ENCODE measurements around the gene PLIN4.

PLIN4 gene

DNA sequence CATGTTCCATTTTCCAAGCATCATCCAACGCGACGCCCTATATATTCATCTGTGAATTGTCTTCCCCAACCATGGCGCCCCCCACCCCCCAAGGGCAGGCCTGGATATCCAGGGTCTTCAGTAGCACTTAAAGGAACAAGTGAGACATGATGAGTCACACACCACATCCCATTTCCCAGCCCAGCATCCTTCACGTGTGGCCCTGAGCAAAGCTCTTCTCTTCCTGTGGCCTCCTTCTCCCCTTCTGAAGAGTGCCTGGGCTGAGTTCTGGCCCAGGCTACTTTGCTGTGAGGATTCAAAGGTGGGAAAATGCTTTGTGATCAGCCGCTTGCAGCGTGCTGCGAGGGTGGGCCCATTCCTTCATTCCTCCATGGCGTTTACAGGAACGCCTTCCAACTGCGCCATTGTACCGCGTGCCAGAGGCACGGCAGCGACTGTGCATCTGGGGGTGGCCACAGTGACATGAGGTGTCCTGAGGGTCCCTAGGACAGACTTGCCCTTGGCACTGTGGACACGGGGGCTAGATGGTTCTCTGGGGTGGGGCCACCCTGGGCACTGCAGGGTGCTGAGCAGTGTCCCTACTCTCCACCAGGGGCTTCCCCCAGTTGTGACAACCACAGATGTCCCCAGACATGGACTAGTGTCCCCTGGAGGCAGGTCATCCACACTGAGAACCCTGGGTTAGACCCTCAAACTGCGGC lies 11.7 kb downstream of the PLIN4 start:
- peak; percentile 67 for DNase-seq (ENCODE audit: low read depth)

DNA sequence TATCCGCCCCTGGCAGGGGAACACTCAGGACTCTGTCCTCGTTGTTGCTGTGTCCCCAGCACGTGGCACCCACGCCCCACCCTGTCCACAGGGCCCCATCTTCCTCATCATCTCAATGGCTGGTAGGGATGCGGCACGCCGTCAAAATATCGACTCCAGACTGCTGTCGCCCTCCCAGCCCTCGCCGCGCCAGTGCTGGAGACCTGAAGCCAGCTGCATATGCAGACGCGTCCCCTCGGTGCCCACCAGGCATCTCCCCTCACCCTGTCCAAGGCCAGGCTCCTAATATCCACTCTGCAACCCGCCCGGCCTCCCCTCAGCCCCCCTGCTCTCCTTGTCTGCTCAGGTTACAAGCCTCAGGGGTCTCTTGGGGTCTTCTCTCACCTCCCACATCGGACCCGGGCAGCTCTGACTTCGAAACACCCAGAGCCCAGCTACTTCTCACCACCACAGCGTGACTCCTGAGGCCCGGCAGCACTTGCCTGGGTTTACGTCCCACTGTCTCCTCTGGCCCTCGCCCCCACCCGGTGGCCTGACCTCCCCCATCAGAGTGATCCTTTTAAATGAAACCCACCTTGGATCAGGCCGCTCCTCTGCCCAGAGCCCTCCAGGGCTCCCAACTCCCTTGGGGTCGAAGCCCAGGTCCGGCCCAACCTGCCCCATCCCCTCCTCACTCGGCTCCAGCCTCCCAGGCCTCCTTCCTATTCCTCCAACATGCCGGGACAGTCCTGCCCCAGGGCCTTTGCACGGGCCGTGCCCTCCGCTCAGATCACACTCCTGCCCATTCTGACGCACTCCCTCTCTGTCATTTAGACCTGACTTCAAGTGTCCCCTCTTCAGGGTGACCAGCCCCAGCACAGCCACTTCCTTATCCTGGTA lies 12.5 kb downstream of the PLIN4 start:
- no peak for DNase-seq (ENCODE audit: low read depth)

DNA sequence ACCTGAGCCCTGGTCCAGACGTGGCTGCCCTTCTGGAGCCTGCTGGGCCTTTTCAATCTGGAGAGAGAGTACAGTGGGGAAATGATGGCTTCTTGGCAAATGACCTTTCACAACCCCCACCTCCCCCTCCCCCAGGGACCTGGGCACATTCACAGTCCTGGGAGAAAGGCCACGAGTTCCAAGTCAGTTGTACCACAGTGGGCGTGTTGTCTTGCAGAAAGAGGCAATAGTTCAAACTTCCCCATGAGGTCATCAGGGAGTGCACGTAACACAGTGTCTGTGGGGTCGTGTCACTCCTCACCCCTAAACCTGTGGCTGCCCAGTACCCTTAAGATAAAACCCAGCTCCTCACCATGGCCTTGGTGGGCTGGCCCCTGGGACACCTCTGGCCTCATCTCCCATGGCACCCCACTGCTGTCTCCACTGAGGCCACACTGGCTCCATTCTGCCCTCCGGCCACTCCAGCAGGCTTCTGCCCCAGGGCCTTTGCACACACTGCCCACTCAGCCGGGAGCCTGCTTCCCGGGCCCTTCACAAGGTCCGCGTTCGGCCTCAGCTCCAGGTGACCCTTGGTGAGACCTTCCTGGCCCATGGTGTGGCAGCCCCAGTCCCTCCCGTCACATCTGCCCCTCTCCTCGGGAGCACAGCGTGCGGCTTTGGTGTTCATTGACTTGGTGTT lies 13.3 kb downstream of the PLIN4 start:
- DNase-seq (ENCODE audit: low read depth): peak; percentile 10

DNA sequence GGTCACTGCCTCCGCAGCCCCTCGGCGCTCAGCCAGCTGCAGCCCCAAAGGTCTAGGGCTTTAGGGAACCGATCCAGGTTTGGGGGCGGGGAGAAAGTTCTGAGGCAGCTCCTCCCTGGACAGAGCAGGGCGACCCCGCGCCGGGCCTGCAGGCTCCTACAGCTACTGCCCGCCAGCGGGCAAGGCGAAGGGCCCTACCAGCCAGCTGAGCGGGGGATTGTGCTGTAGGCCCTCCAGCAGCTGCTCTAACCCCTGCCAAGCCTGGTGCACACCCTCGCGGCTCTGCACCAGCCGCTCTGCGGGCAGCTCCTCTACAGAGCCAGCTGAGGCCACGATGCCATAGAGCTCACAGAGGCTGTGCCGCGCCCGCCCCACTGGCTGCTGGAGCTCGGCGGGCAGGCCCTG lies 14.0 kb downstream of the PLIN4 start:
- DNase-seq (ENCODE audit: low read depth): no peak

DNA sequence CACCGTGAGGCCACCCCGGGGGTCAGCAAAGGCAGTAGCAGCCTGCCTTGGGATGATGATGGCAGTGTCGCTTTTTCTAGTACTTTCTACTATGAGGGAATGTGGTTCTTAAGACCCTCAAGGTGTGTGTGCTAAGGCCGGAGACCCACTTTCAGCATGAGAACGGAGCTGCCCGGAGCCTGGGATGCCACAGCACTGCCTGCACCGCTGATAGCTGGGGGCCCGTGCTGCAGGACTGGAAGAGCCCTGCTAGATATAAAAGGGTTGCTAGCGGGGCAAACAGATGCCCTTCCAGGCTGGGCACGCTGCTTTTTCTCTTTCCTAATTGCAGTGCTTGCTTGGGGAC lies 14.5 kb downstream of the PLIN4 start:
- no peak for DNase-seq (ENCODE audit: low read depth)

DNA sequence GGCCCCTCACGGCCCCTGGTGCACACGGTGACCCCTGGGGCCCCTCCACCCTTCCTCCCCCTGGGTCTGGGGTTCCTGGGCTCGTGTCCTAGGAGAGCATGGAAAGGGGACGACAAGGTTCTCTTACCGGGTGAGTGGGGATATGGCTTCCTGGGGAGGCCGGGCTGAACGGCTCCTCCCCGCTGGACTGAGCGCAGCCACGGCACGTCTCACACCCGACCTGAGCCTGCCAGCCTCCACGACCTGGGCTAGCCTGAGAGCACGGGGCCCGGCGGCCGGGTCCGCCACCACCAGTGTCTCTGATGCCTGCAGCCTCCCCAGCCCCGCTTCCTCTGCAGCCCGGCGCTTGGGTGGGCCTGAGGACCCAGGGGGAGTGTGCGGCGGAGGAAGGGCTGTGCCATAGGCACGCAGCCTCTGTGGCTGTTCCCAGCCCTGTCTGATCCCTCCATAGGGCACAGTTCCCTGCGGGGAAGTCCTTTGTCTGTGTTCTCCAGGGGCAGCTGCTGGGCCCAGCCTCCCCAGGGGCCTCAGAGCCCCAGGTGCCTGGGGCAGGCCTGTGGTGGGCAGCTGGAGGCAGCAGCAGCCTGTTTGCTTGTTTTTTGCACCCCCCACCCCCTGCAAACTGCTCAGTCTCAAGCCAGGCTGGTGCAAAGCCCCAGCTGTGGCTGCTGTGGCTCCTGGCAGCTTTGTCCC lies 15.0 kb downstream of the PLIN4 start:
- DNase-seq (ENCODE audit: low read depth): no peak

DNA sequence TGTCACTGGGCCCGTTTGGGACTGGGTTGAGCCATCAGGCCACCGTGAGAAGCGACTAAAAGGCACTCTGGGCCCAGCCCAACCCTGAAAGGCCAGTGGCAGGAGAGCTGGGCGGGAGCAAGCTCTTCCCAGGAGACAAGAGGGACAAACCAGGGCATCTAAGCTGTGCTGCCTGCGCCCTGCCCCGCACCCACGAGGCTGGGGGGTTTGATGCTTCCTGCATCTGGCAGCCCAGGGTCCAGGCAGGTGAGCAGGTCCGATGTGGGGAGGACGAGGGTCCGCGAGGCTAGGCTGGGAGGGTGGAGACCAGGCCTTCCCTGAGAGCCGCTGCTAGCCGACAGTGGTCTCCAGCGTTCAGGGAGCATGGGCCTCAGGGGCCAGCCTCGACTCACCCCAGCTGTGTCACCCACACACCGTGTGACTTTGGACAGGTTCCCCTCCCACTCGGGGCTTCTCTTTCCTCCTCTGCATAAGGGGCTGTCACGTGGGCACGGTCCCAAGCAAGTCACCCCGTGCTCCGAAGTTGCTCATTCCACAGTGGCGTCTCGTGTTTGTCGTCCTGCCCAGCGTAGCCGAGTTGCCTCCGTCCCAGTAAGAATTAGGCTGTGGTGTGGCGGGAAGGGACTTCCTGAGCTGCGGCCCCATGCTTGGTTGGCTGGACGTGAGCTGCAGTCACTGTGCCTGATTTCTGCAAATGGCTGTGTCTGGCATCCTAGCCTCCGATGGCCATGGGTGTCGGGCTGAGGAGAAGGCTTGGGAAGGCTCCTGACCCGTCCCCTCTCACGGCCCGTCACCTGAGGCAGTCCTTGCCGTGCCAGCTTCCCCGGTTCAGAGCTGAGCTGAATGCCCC lies 15.8 kb downstream of the PLIN4 start:
- no peak for DNase-seq (ENCODE audit: low read depth)

DNA sequence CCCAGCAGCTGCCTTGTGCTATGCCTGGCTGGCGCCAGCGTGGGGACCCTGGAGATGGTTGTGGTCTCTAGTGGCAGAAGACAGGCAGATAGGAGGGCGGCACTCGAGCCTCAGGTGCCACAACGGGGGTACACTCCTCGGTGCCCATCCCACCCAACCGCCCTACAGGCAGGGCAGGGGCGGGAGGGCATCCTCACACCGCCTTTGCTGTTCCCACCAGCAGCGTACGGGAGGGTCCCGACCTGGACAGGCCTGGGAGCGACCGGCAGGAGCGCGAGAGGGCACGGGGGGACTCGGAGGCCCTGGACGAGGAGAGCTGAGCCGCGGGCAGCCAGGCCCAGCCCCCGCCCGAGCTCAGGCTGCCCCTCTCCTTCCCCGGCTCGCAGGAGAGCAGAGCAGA lies 16.6 kb downstream of the PLIN4 start:
- DNase-seq (ENCODE audit: low read depth): no peak

DNA sequence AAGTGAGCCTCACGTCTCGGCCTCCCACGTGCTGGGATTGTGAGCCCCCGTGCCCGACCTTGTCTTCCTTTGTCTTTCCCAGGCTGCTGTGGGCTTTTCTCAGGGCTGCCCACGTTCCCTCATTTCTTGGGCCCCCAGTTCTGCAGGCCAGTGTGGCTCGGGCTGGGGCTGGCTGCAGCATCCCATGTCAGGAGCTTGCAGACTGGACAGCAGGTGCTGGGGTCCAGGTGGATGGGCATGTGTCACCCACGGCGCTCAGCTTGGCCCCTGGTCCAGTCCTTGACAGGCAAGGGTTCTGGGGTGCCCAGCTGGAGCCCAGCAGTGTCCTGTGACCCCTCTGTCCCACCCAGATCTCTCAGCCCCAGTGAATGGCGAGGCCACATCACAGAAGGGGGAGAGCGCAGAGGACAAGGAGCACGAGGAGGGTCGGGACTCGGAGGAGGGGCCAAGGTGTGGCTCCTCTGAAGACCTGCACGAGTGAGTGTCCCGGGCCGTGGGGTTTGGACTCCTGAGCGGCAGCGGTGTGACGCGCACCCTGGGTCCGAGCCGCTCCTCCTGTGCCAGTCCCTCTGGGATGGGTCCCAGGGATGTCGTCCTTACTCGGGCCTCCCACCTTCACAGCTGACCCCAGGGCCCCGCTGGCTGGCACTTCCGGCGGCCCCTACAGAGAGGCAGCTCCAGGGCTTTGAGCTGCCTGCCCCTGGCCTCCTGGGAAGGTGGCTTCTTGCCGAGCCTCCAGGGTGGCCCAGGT lies 17.3 kb downstream of the PLIN4 start:
- DNase-seq (ENCODE audit: low read depth): no peak

DNA sequence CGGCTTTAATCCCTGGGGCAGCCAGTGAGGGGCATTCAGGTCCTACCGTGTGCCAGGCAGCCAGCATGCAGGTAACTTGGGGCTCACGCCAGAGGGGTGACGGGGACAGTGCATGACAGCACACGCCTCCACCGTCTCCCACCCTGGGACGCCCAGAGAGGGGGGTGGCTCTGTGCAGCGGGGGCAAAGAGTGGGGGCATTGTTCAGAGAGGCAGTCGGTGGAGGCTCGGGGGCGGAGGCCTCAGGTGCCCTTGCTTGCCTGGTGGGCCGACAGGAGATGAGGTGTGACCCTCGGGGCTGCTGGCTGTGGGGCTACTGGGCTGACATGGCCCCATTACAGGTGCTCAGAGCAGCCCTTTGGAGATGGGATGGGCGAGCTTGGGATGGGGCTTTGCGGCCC lies 18.4 kb downstream of the PLIN4 start:
- no peak for DNase-seq (ENCODE audit: low read depth)

DNA sequence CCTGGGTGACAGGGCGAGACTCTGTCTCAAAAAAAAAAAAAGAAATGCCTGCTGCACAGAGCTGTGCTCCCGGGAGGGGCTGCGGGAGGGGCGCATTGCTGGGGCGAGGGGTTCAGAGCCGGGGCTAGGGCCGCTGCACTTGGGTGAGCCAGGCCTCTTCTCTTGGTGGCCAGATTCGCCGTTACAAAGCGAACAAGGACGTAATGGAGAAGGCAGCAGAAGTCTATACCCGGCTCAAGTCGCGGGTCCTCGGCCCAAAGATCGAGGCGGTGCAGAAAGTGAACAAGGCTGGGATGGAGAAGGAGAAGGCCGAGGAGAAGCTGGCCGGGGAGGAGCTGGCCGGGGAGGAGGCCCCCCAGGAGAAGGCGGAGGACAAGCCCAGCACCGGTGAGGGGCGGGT lies 19.0 kb downstream of the PLIN4 start:
- DNase-seq (ENCODE audit: low read depth): no peak

DNA sequence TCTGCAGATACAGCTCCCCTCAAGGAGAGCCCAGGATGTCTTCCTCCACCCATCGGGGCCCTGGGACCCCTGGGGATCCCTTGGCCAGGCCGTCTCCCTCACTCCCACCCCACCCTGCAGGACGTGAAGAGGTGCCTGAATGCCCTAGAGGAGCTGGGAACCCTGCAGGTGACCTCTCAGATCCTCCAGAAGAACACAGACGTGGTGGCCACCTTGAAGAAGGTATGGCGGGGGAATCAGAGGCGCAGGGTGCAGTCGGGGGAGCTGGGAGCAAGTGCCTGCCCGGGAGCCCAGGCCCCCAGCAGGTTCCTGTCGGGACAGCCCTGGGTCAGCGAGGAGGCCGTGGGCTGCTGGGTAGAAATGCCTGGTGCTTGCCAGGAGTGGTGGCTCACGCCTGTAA lies 19.6 kb downstream of the PLIN4 start:
- DNase-seq (ENCODE audit: low read depth): no peak

DNA sequence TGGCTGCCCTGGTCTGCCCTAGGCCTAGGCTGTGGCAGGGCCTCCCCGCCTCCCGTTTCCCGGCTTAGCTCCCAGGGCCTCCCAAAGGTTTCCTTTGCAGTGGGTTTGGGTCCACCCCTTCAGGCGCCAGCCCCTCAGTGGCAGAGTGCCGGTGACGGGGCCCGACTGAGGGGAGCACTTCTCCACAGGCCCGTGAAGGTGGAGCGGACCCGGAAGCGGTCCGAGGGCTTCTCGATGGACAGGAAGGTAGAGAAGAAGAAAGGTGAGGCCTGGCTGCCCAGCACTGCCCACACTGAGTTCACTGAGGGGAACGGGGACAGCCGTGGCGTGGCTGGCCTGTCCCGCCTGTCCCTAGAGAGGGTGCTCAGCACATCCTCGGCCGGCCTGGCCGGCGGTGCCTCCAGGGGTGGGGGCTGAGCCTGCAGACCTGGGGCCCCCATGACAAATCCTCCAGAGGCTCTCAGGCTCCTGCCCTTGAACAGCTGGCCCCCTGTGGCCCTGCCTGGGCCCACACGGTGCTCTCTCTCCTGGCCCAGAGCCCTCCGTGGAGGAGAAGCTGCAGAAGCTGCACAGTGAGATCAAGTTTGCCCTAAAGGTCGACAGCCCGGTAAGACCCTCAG lies 20.4 kb downstream of the PLIN4 start:
- no peak for DNase-seq (ENCODE audit: low read depth)

DNA sequence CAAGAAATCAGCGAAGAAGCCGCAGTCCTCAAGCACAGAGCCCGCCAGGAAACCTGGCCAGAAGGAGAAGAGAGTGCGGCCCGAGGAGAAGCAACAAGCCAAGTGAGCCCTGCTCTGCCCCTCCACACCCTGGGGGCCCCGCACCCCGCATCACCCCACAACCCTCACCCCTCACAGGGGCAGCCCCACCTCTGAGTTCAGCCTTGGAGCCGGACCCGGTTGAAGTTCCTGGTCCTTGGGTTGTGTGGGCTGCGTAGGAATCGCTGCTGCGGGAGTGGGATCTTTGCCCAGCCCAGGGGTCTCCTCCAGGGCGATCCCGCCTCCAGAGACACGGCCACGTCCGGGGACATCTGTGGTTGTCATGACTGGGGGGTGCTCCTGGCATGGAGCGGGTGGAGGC lies 22.0 kb downstream of the PLIN4 start:
- no peak for DNase-seq (ENCODE audit: low read depth)

DNA sequence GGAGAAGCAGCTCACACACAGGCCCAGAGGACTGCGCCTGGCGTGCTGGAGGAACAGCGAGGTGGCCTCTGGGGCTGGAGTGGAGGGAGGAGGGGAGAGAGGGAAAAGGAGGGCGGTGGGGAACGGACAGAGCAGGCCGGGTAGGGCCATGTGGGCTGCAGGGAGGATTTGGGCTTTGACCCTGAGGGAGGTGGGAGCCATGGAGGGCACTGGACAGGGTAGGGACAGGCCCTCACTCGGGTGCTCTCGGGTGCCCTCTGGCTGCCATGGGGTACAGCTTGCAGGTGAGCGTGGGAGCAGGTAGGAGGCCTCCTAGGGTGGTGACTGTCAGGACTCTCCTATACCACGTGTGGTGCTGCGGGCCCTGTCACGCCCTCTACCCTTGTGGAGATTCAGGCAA lies 22.8 kb downstream of the PLIN4 start:
- no peak for DNase-seq (ENCODE audit: low read depth)

DNA sequence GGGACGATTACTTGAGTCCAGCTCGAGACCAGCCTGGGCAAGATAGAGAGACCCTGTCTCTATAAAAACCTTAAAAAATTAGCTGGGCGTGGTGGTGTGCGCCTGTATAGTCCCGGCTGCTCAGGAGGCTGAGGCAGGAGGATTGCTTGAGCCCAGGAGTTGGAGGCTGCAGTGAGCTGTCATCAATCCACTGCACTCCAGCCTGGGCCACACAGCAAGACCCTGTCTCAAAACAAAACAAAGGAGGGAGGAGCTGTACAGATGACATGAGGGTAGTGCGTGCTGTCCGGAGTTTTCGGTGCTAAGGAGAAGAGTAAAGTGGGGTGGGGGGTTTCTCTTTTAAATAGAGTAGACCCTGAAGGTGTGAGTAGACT lies 23.6 kb downstream of the PLIN4 start:
- DNase-seq (ENCODE audit: low read depth): no peak

DNA sequence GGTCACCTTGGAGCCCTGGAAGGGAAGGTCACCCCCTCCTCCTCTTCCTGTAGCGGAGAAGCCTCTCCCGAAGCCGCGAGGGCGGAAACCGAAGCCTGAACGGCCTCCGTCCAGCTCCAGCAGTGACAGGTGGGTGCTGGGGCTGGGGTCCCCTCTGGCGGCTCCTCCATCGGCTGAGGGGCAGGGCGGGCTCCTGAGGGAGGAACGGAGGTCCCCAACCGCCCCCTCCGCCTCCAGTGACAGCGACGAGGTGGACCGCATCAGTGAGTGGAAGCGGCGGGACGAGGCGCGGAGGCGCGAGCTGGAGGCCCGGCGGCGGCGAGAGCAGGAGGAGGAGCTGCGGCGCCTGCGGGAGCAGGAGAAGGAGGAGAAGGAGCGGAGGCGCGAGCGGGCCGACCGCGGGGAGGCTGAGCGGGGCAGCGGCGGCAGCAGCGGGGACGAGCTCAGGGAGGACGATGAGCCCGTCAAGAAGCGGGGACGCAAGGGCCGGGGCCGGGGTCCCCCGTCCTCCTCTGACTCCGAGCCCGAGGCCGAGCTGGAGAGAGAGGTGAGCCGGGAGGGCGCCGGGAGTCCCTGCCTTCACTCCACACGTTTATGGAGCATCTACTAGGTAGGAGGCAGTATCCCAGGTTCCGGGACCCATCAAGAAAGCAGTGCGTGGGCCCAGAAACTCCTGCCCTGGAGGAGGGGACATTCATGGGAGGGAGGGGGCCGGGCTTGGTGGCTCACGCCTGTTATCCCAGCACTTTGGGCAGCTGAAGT lies 24.2 kb downstream of the PLIN4 start:
- no peak for DNase-seq (ENCODE audit: low read depth)

DNA sequence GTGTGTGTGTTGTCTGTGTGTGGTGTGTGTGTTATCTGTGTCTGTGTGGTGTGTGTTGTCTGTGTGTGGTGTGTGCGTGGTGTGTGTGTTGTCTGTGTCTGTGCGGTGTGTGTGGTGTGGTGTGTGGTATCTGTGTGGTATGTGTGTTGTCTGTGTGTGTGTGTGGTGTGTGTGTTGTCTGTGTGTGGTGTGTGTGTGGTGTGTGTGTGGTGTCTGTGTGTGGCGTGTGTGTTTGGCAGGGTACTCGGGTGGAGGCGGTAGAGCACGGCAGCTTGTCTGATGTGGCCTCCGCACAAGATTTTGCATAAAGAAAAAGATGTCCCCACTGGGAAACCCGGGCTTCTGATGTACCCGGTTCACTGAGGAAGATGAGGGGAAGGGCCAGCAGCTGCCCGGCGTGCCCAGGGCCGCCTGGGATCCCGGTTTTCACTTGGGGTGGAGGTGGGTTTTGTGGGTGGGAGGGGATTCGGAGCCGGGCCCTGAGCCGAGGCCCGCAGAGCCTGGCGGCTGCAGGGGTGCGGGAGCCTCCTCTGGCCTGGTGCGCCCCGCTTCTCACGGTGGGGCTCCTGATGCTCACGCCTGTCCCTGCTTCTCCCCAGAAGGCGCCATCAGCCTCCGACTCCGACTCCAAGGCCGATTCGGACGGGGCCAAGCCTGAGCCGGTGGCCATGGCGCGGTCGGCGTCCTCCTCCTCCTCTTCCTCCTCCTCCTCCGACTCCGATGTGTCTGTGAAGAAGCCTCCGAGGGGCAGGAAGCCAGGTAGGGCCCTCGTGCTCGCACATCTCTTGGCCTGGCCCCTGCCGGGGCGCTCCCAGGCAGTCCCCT lies 25.0 kb downstream of the PLIN4 start:
- peak; percentile 6 for DNase-seq (ENCODE audit: low read depth)

All from amniotic epithelial cell (primary cell).